Mesendoderm (in vitro differentiated cells): ENCODE measurements around the gene P2RY13.

Experiments used
- DNase-seq: peaks from one replicate; pipeline ENCODE4 v3.0.0; 2013
- H2AK5ac ChIP-seq: 2 replicates; pipeline ENCODE4 v1.6.1; 2013; ENCODE audit warnings: low read length, inconsistent platforms
- H2BK120ac ChIP-seq: 2 replicates; pipeline ENCODE4 v1.6.1; 2013; ENCODE audit warnings: low read depth, mild to moderate bottlenecking, low read length, moderate library complexity, mixed read lengths
- H2BK15ac ChIP-seq: replicated peaks from 2 replicates; pipeline ENCODE4 v1.6.1; 2013; ENCODE audit warnings: low read depth, mild to moderate bottlenecking, moderate library complexity
- H2BK5ac ChIP-seq: 2 replicates; pipeline ENCODE4 v1.6.1; 2013; ENCODE audit warnings: low read length, inconsistent platforms
- H3K18ac ChIP-seq: 2 replicates; pipeline ENCODE4 v1.6.1; 2013; ENCODE audit warnings: mild to moderate bottlenecking, low read length, mixed read lengths
- H3K23ac ChIP-seq: one replicate; pipeline ENCODE4 v1.6.1; 2013; ENCODE audit warnings: low read length
- H3K27ac ChIP-seq: 2 replicates; pipeline ENCODE4 v1.5.1; 2013; ENCODE audit warnings: low read depth, mild to moderate bottlenecking, inconsistent platforms, low read length, moderate library complexity
- H3K27me3 ChIP-seq: 2 replicates; pipeline ENCODE4 v1.6.1; 2013; ENCODE audit warnings: low read length, control low read depth, mild to moderate bottlenecking, inconsistent platforms; ENCODE audit not compliant: insufficient read depth, poor library complexity
- H3K36me3 ChIP-seq: 2 replicates; pipeline ENCODE4 v1.6.1; 2013; ENCODE audit warnings: low read length, inconsistent platforms; ENCODE audit not compliant: control insufficient read depth, insufficient read depth
- H3K4ac ChIP-seq: one replicate; pipeline ENCODE4 v1.6.1; 2013; ENCODE audit warnings: low read depth, mild to moderate bottlenecking, low read length, moderate library complexity
- H3K4me1 ChIP-seq: 2 replicates; pipeline ENCODE4 v1.6.1; 2013; ENCODE audit warnings: low read depth, low read length, inconsistent platforms; ENCODE audit not compliant: control insufficient read depth
- H3K4me2 ChIP-seq: 2 replicates; pipeline ENCODE4 v1.6.1; 2013; ENCODE audit warnings: low read length
- H3K4me3 ChIP-seq: 2 replicates; pipeline ENCODE4 v1.5.1; 2013; ENCODE audit warnings: mild to moderate bottlenecking, low read length
- H3K56ac ChIP-seq: one replicate; pipeline ENCODE4 v1.6.1; 2013; ENCODE audit warnings: low read length
- H3K79me1 ChIP-seq: 2 replicates; pipeline ENCODE4 v1.6.1; 2013; ENCODE audit warnings: low read length, inconsistent platforms
- H3K79me2 ChIP-seq: 2 replicates; pipeline ENCODE4 v1.6.1; 2013; ENCODE audit warnings: mild to moderate bottlenecking, low read length; ENCODE audit not compliant: control insufficient read depth, insufficient read depth
- H3K9ac ChIP-seq: 2 replicates; pipeline ENCODE4 v1.6.1; 2013; ENCODE audit warnings: low read length, inconsistent platforms
- H4K5ac ChIP-seq: one replicate; pipeline ENCODE4 v1.6.1; 2013; ENCODE audit warnings: low read length
- H4K8ac ChIP-seq: one replicate; pipeline ENCODE4 v1.6.1; 2013; ENCODE audit warnings: low read depth, mild to moderate bottlenecking, control low read depth, low read length, moderate library complexity
- WGBS: extraction: QIAGEN DNeasy Blood & Tissue Kit; methylation state at CpG from one replicate; pipeline ENCODE4 v1.1.7; 2013; ENCODE audit warnings: low lambda C conversion rate, missing lambda C conversion rate; ENCODE audit not compliant: insufficient coverage; ENCODE audit errors: extremely low coverage; 5-methylcytosine and 5-hydroxymethylcytosine counted together

P2RY13 gene

DNA sequence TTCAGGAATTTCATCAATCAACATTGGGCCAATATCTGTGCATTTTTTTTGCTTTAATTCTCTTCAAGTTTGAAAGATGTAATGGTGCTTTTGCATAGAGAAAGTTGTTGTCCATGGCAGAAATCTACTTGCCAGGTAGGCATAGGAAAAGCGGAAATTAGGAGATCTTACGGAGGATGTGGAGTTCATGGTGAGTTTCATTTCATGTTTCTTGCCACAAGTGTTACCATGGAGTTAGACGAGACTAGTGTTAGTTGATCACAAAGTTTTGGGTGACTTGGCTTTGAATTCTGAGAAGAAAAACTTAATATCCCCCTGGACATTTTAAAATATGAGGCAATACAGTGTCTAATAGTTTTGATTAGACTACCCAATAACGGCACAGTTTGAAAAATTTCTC lies 1.0 kb upstream of the P2RY13 start:
- no peak overlapping the region for H2AK5ac ChIP-seq
- H2BK5ac ChIP-seq, result no peak overlapping the region
- H3K4me1 ChIP-seq, result no peaks in the 10 kb centered on the region
- H3K27me3 ChIP-seq, result no peaks in the 10 kb centered on the region
- no peaks in the 10 kb centered on the region for H3K79me1 ChIP-seq
- no peak overlapping the region for H2BK15ac ChIP-seq
- no peak overlapping the region for H3K56ac ChIP-seq
- H4K5ac ChIP-seq, result no peak overlapping the region
- no peaks in the 10 kb centered on the region for H3K79me2 ChIP-seq
- DNase-seq, result no peak
- no CpG with 5 or more reads among the region's 4 CpGs for WGBS
- no peak overlapping the region for H3K4me3 ChIP-seq
- H3K36me3 ChIP-seq, result no peaks in the 10 kb centered on the region
- no peak overlapping the region for H3K23ac ChIP-seq
- no peak overlapping the region for H3K4ac ChIP-seq
- H3K4me2 ChIP-seq, result no peak overlapping the region
- H3K27ac ChIP-seq, result no peak overlapping the region
- no peak overlapping the region for H4K8ac ChIP-seq
- H2BK120ac ChIP-seq, result no peak overlapping the region
- H3K9ac ChIP-seq, result no peak overlapping the region
- no peak overlapping the region for H3K18ac ChIP-seq

DNA sequence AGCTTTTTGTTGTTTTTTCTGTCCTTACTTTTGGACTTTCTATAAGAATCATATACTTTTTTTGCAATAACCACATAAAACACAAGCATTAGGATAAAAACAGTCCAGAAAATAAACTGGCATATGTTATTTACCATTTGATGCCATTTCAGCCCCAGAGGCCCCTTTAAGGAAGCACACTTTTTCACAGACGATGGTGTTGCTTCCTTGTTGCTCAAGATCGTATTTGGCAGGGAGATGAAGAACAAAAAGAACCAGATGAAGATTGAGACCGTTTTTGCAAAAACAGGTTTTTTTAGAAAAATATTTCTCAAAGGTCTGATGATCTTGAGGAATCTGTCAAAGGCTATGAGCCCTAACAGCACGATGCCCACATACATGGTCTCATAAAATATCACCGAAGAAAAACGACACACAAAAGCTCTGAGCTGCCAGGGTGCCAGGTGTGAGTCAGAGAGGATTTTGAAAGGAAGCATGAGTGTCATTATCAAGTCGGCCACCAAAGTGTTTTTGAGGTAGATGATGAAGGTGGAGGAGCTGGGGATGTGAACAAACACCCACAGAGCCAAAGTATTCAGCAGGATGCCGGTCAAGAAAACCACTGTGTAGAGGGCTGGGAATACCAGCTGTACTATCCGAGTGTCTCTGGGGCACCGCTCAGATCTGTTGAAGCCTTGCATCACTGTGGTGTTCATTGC lies 902 bp downstream of the P2RY13 start:
- WGBS, result no CpG with 5 or more reads among the region's 10 CpGs
- no peak overlapping the region for H3K4me3 ChIP-seq
- no peak overlapping the region for H3K9ac ChIP-seq
- H2AK5ac ChIP-seq, result no peak overlapping the region
- H4K5ac ChIP-seq, result no peak overlapping the region
- no peaks in the 10 kb centered on the region for H3K36me3 ChIP-seq
- no peaks in the 10 kb centered on the region for H3K79me2 ChIP-seq
- no peak overlapping the region for H3K56ac ChIP-seq
- H2BK120ac ChIP-seq, result no peak overlapping the region
- no peak overlapping the region for H3K27ac ChIP-seq
- no peak overlapping the region for H2BK5ac ChIP-seq
- no peak overlapping the region for H4K8ac ChIP-seq
- no peak overlapping the region for H3K23ac ChIP-seq
- no peaks in the 10 kb centered on the region for H3K4me1 ChIP-seq
- no peak overlapping the region for H2BK15ac ChIP-seq
- DNase-seq, result no peak
- no peak overlapping the region for H3K18ac ChIP-seq
- H3K79me1 ChIP-seq, result no peaks in the 10 kb centered on the region
- H3K4me2 ChIP-seq, result no peak overlapping the region
- no peaks in the 10 kb centered on the region for H3K27me3 ChIP-seq
- no peak overlapping the region for H3K4ac ChIP-seq

DNA sequence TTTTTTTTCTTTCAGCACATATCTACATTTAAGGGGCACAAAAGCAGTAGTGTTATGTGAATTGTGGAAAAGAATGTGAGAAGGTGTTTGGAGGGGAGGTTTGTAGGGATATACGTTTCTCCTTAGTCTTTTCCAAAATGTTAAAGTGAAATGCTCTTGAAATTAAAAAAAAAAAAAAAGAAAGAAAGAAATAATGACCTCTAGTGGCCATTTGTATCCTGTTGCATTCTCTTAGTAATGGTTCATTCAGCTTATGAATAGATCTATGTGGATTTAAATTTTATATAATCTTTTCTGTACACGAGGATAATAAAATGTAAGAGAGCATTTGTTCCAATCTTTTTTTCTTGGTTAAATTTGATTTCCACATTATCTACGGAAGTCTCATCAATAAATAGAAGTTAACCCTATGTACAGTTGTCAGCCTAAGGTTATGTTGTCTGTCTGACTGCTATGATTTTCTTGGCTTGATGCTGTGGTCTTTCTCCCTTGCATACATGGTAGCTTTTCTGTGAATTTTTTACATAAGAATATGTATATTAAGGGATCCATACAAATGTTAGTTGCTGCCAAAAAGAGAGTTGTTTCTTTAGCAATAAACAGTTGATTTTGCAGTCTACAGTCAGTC lies 1.7 kb downstream of the P2RY13 start:
- H3K9ac ChIP-seq, result no peak overlapping the region
- H3K36me3 ChIP-seq, result no peaks in the 10 kb centered on the region
- no peak for DNase-seq
- no peak overlapping the region for H3K18ac ChIP-seq
- H2BK5ac ChIP-seq, result no peak overlapping the region
- H3K4ac ChIP-seq, result no peak overlapping the region
- no peak overlapping the region for H4K5ac ChIP-seq
- H3K4me1 ChIP-seq, result no peaks in the 10 kb centered on the region
- H2BK120ac ChIP-seq, result no peak overlapping the region
- no peak overlapping the region for H4K8ac ChIP-seq
- H3K56ac ChIP-seq, result no peak overlapping the region
- H3K23ac ChIP-seq, result no peak overlapping the region
- H3K4me2 ChIP-seq, result no peak overlapping the region
- no peaks in the 10 kb centered on the region for H3K27me3 ChIP-seq
- no peak overlapping the region for H3K4me3 ChIP-seq
- H3K79me2 ChIP-seq, result no peaks in the 10 kb centered on the region
- H2AK5ac ChIP-seq, result no peak overlapping the region
- no peak overlapping the region for H2BK15ac ChIP-seq
- H3K27ac ChIP-seq, result no peak overlapping the region
- no peaks in the 10 kb centered on the region for H3K79me1 ChIP-seq
- WGBS, result 100% methylated on average over 1 of the region's 3 CpGs

DNA sequence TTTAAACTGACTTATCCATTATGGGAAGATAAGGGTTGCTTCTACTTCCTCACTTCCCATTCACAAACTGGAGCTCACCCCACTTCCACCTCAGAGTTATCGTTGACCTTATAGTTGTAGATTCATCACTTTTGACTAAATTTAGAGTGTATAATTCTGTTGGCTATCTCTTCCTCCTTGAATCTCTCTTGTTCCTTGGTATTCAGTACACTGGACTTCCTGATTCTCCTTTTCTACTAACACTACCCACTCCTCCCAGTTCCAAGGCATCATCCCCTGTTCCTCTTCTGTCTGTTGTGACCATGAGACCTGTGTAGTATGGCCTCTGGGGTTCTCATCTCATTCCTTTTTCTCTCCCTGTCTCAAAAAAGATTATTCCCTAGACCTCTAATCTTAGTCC lies 6.8 kb downstream of the P2RY13 start:
- H3K4me1 ChIP-seq, result peaks cover 4% of the 10 kb centered on the region
- no peak overlapping the region for H3K4ac ChIP-seq
- H2BK120ac ChIP-seq, result no peak overlapping the region
- H2BK15ac ChIP-seq, result no peak overlapping the region
- no peak overlapping the region for H3K4me3 ChIP-seq
- no peak overlapping the region for H3K56ac ChIP-seq
- H2AK5ac ChIP-seq, result no peak overlapping the region
- H3K36me3 ChIP-seq, result no peaks in the 10 kb centered on the region
- H3K27ac ChIP-seq, result no peak overlapping the region
- no peak overlapping the region for H2BK5ac ChIP-seq
- H4K8ac ChIP-seq, result no peak overlapping the region
- no peak for DNase-seq
- no peaks in the 10 kb centered on the region for H3K27me3 ChIP-seq
- H4K5ac ChIP-seq, result no peak overlapping the region
- H3K18ac ChIP-seq, result no peak overlapping the region
- no peak overlapping the region for H3K4me2 ChIP-seq
- no peaks in the 10 kb centered on the region for H3K79me2 ChIP-seq
- no peaks in the 10 kb centered on the region for H3K79me1 ChIP-seq
- no CpG with 5 or more reads among the region's 1 CpG for WGBS
- H3K23ac ChIP-seq, result no peak overlapping the region
- no peak overlapping the region for H3K9ac ChIP-seq

DNA sequence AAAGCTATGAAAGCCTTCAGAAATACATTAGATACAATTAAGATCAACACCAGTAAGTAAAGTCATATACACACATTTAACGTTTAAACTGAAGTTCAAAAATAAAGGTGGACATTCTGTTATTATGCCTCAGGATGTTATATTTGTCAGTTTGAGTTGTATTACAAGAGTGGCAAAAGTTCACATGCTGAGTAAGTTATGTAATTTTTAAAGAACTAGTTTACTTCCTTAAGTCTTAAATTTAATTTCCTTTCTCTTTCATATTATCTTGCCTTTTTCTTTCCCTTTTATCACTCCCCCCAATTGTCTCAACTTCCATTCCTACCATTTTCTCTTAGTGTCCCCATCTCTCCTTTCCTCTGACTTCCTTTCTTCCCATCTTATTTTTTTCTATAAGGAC lies 7.8 kb downstream of the P2RY13 start:
- WGBS, result no CpG with 5 or more reads among the region's 1 CpG
- Histone ChIP-seq H3K36me3 (no peaks in the 10 kb centered on the region), H3K79me1 (no peaks in the 10 kb centered on the region), H4K8ac (no peak overlapping the region), H3K4me1 (peaks cover 4% of the 10 kb centered on the region), H3K4me3 (no peak overlapping the region), H3K9ac (no peak overlapping the region), H2BK5ac (no peak overlapping the region), H2BK120ac (no peak overlapping the region), H3K4ac (no peak overlapping the region), H3K27me3 (no peaks in the 10 kb centered on the region), H3K23ac (no peak overlapping the region), H3K56ac (no peak overlapping the region), H2BK15ac (no peak overlapping the region), H4K5ac (no peak overlapping the region), H3K79me2 (no peaks in the 10 kb centered on the region), H3K4me2 (no peak overlapping the region), H3K18ac (no peak overlapping the region), H2AK5ac (no peak overlapping the region), H3K27ac (no peak overlapping the region)
- DNase-seq, result no peak

DNA sequence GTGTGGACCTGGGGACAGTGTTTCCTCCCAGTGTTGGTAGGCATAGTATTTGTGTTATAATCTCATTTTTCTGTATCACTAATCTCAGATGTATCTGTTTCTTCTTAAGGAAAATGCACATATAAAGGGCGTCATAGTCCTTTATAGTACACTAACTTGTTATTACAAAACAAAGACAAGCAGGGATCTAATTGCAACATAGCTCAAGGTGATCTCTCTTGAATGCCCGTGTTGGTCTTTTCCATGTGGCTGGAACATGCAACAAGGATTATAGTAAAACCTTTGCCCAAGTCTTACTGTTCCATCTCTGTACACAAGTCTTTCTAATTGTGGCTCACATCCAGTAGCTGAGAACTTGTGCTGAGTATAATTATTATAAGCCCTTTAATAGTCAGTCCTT lies 9.2 kb downstream of the P2RY13 start:
- Histone ChIP-seq H3K79me1 (no peaks in the 10 kb centered on the region), H4K5ac (no peak overlapping the region), H3K4me2 (no peak overlapping the region), H2BK15ac (no peak overlapping the region), H2BK5ac (no peak overlapping the region), H3K9ac (no peak overlapping the region), H3K4me3 (no peak overlapping the region), H3K56ac (no peak overlapping the region), H3K36me3 (no peaks in the 10 kb centered on the region), H3K79me2 (no peaks in the 10 kb centered on the region), H2AK5ac (no peak overlapping the region), H3K4ac (no peak overlapping the region), H4K8ac (no peak overlapping the region), H3K27me3 (no peaks in the 10 kb centered on the region), H3K18ac (no peak overlapping the region), H3K27ac (no peak overlapping the region), H3K4me1 (peaks cover 4% of the 10 kb centered on the region), H2BK120ac (no peak overlapping the region), H3K23ac (no peak overlapping the region)
- DNase-seq, result no peak
- WGBS, result no CpG with 5 or more reads among the region's 2 CpGs
